Left hindlimb (tissue), 1 donor: ENCODE measurements around the gene CSNK1G3.
"Not testable (repeated sequence)": the region's sequence is repeated elsewhere in the genome, so short reads cannot be mapped to it uniquely, and the experiment has no call there.

Experiments
- DNase-seq: peaks from one replicate; pipeline ENCODE4 v3.0.0-alpha.2; 2018

CSNK1G3 gene

GRCh38 chr5:123561230-123561629 is 49.3 kb downstream of the CSNK1G3 start:
- no peak for DNase-seq

- DNase-seq: no peak
Observed at GRCh38 chr5:123571927-123572326, 60.0 kb downstream of the CSNK1G3 start.

GRCh38 chr5:123578390-123578789 is 66.4 kb downstream of the CSNK1G3 start:
- no peak for DNase-seq

GRCh38 chr5:123579410-123579809 is 67.4 kb downstream of the CSNK1G3 start:
- no peak for DNase-seq

GRCh38 chr5:123582550-123583285 is 70.7 kb downstream of the CSNK1G3 start:
- no peak for DNase-seq

GRCh38 chr5:123585871-123586270 is 73.9 kb downstream of the CSNK1G3 start:
- no peak for DNase-seq

GRCh38 chr5:123594434-123594833 is 82.5 kb downstream of the CSNK1G3 start:
- no peak for DNase-seq

- no peak for DNase-seq
Observed at GRCh38 chr5:123597018-123597417, 85.0 kb downstream of the CSNK1G3 start.

GRCh38 chr5:123598028-123598689 is 86.2 kb downstream of the CSNK1G3 start:
- no peak for DNase-seq

GRCh38 chr5:123599171-123599570 is 87.2 kb downstream of the CSNK1G3 start:
- no peak for DNase-seq

GRCh38 chr5:123601610-123602009 is 89.6 kb downstream of the CSNK1G3 start:
- DNase-seq: no peak

- DNase-seq: no peak
Observed at GRCh38 chr5:123605822-123606221, 93.8 kb downstream of the CSNK1G3 start.

- DNase-seq: no peak
Observed at GRCh38 chr5:123610209-123610608, 98.2 kb downstream of the CSNK1G3 start.

GRCh38 chr5:123610665-123611405 is 98.9 kb downstream of the CSNK1G3 start:
- DNase-seq: no peak

- no peak for DNase-seq
Observed at GRCh38 chr5:123611406-123611709, 99.4 kb downstream of the CSNK1G3 start.

- no peak for DNase-seq
Observed at GRCh38 chr5:123617561-123617960, 105.6 kb downstream of the CSNK1G3 start.

- no peak for DNase-seq
Observed at GRCh38 chr5:123626051-123626450, 114.1 kb downstream of the CSNK1G3 start.

- DNase-seq: no peak
Observed at GRCh38 chr5:123628860-123629544, 117.0 kb downstream of the CSNK1G3 start.

GRCh38 chr5:123636006-123636405 is 124.0 kb downstream of the CSNK1G3 start:
- no peak for DNase-seq

GRCh38 chr5:123637028-123637427 is 125.1 kb downstream of the CSNK1G3 start:
- DNase-seq: not testable (repeated sequence)

GRCh38 chr5:123639244-123639643 is 127.3 kb downstream of the CSNK1G3 start:
- no peak for DNase-seq

GRCh38 chr5:123645024-123645603 is 133.1 kb downstream of the CSNK1G3 start:
- DNase-seq: no peak

- DNase-seq: no peak
Observed at GRCh38 chr5:123647066-123647465, 135.1 kb downstream of the CSNK1G3 start.
